Stimulated activated CD4-positive, alpha-beta T cell treated with anti-CD3 and anti-CD28 coated beads, Interleukin-1b, Interleukin-23, amount 100 ng/mL, for 1 hour (primary cell): ENCODE results near the gene MYCBPAP.

Source experiments
- DNase-seq, 2 donors: peaks; one replicate each; pipeline ENCODE4 v3.0.0-alpha.2; 2020; ENCODE audit warnings: low read depth in 2 of 2

MYCBPAP gene

DNA sequence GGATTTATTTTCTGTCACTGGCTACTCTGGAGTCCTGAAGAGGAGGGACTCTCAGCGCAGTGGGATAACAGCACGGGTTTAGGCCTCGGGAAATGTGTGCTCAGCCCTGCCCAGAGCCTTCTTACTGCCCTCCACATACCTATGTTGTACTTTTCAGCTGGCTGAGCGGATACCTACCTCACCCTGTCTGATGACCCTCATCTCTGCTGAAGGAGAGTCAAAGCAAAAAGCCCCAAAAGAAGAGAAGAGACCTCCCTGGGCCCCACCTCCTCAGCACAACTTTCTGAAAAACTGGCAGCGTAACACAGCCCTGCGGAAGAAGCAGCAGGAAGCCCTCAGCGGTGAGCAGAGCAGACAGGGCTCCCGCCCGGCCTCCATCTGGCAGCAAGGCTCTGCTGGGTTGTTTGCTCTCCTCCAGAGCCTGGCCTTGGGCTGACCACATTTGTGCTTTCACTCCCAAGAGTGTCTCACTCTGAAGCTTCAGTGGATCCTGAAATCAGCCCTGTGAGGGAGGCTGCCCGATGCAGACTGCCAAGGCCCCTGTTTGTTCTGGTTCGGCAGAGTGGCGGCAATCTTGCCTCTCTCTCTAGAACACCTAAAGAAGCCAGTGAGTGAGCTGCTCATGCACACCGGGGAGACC, 10.3 kb downstream of the MYCBPAP start:
- DNase-seq = no peak

DNA sequence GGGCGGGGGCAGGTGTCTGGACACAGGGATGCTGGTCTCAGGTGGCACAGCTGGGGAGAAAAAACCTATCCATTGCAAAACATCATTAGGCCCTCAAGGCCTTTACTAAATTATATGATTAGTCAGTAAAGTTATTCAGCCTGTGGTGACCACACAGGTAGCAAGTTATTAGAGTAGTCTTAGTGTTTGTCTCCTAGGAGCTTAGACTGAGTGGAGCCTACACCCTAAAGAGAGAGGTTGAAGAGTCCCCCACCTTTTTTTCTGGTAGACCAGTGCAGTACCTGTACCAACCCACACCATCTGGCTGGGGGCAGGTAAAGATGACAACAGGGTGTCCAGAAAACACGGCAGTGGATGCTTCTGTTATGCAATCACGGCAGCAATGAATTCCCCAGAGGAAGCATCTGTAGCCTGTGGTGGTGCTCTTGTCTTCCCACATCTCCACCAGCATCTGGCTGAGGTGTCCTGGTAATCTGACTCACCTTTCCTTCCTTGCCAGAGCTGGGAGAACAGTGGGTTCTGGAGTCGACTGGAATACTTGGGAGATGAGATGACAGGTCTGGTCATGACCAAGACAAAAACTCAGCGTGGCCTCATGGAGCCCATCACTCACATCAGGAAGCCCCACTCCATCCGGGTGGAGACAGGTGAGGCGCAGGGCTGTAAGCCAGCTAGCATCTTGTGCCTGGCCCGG, 11.0 kb downstream of the MYCBPAP start:
- no peak for DNase-seq

DNA sequence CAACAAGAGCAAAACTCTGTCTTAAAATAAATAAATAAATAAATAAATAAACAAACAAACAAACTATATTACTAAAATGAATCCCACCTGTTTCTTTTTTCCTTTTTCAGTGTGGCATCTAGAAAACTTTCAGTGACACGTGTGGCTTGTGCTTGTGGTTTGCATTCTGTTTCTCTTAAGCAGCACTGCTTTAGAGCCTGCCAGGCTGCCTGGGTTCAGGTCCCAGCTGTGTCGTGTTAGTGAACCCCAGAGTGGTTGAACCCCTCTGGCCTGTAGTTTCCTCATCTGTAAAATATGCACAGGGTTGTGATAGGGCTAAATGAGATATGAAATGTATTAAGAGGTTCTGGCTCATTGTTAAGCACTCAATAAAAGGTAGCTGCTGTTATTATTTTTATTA, 12.2 kb downstream of the MYCBPAP start:
- DNase-seq = no peak

DNA sequence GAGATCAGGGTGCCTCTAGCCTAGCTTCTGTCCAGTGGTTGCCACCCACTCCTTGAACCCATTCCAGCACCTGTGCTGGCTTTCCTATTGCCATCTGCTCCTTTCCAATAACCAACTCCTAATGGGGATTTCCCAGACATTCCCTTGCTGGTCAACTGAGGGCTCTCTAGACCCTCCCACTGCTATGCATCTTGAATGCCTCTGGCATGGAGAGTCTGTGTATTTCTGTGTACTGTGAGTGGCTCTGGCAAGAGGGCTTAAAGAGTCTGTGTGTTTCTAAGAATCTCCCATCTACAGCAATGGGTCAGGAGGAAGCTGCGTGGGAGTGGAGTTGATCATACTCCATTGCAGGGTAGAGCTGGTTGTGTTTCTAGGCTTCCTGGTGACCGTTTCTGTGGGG, 13.3 kb downstream of the MYCBPAP start:
- DNase-seq = no peak

DNA sequence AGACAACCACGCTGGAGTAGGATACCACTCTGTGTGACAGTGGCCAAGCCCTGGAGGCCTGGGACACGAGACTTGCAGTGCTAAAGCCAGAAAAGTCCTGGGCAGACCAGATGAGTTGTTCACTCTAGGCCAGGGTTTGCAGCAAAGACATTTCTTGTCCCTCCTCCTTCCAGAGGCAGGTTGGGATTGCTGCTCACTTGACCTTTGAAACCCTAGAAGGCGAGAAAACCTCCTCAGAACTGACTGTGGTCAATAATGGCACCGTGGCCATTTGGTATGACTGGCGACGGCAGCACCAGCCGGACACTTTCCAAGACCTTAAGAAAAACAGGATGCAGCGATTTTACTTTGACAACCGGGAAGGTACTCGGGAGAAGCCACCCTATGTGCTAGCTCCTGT, 14.5 kb downstream of the MYCBPAP start:
- DNase-seq = no peak

DNA sequence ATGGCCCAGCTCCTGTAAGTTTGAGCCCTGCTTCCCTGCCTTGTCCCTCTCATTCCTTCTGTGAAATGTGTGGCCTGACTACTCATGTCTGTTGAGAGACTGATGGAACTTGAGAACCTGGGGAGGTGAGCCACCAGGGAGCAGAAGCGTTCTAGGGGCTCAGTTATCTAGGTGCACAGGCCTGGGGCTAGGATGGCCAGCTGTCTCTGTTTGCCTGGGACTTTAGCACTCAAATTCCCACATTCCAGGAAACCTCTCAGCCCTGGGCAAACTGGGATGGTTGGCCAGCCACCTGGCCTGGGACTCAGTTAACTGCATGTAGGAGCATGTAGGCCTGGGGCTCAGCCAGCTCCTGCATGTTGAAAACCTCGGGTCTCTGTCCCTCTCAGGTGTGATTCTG, 15.0 kb downstream of the MYCBPAP start:
- DNase-seq = no peak

DNA sequence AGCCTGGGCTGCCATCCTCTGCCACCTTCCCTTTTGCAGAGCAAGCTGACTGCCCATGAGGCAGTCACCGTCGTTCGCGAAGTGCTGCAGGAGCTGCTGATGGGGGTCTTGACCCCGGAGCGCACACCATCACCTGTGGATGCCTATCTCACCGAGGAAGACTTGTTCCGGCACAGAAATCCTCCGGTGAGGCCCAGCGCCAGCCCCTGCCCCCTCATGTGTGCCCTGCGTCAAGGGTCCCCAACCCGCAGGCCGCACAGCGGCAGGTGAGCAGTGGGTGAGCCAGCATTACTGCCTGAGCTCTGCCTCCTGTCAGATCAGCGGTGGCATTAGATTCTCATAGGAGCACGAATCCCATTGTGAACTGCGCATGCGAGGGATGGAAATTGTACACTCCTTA, 16.6 kb downstream of the MYCBPAP start:
- no peak for DNase-seq

DNA sequence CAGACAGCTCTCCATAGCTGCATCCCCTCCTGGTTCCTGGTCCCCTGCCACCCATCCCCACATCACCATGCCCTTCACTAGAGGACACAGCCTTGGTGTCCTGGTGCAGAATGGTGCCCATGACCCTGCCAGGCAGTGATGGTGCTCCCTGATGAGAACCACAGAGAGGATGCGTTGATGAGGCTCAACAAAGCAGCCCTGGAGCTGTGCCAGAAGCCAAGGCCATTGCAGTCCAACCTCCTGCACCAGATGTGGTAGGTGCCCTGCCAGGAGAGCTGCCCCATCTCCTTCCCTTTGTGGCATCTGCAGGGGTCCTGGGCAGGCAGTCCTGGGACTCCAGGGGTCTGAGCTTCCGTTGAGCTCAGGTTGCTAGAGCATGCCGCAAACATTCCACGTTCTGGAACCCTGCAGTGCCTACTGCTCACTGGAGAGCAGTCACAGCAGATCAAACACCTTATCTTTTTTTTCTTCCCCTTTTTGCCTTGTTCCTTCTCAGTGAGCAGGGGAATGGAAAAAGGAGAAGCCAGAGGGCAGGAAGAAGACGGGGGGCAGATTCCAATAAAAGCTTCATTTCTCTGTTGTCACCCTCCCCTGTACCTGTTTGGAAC, 19.0 kb downstream of the MYCBPAP start:
- no peak for DNase-seq

DNA sequence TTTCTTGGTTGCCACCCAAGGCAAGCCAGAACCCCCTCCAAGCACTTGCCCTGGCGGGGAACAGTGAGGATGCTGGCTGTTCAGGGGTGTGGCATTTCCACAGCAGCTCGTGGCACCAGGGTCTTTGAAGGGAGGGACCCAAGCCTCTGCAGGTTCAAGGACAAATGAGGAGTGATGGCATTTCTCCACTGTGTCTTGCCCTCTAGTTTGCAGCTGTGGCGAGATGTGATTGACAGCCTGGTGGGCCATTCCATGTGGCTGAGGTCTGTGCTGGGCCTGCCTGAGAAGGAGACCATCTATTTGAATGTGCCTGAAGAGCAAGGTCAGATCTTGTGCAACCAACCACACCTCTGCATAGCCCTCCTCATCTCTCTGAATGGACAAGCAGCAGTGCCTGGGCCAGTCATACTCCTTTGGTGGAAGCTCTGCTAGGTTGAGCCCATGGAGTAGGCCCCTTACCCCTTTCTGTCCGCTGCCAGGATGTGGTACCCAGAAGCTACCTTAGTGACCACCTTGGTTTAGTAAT, 19.8 kb downstream of the MYCBPAP start:
- DNase-seq = no peak

DNA sequence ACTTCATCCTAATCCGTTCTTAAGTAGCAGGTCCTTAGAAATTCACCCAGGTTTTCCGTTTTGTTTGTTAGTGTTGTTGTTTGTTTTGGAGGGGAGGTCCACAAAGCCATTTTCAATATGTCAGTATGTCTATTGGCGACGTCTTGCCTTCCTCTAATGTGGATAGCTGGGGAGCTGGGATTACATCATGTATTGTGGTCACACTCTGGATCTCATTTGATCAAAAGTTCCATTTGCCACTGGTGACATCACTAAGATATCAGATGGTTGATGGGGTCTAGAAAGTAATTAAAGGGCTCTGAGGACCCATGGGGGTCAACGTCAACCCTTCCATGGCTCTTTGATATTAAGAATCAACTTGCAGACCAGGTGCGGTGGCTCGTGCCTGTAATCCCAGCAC, 21.6 kb downstream of the MYCBPAP start:
- no peak for DNase-seq

DNA sequence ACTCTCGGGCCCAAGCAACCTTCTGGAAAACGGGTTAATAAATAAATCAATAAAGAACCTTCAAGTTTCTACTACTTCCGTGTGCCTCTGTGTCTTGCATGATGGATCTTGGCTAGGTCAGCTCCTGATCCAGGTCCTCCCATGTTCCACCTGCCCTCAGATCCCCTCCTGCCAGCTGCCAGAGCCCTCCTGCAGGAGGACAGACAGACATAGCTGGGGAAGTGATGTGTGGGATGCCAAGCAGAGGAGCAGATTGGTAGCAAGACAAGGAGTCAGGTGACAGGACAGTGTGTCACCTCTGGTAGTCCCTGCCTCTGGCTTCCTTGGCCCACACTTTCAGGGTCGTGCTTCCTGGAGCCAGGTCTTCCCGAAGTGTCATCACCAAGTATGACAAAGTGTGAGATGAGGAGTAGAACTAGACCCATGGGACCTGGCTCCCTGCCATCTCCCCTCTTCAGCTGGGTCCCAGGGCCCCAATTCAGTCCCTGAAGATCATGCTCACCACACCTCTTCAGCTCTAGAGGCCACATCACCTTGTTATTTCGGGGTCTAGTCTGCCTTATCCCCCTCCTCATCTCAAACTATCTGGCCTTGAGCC, 23.3 kb downstream of the MYCBPAP start:
- DNase-seq = no peak

DNA sequence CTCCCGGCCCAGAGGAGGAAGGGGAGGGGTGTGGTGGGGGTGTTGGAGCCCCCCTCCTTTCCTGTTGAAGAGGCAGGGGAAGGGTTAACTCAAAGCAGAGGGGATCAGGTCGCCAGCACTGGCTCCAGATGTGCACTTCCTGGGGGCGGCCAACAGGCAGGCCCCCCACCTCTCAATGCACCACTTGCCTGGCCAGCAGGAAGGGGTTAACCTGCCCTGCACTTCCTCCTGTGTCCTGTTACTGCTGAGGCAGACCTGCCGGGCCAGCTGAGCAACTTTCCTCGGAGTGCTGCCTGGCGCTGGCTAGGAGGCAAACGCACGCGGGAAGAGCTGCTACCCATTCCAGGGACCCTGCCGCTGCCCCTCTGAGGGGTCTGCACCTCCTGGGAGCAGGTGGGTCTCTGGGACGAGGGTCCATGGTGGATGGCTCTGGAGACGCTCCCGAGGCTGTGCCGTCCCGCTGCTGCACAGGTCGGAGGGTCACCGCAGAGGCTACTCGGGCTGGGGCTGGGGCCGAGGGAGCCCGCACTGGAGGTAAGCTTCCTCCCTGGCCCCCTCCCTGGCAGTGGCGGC, 24.3 kb downstream of the MYCBPAP start, which contains the start of gene EPN3:
EPN3 (plus strand) TSS at position 284 of the 573 bp plus-strand sequence. CDS start 3,822 bp downstream, outside the sequence.
- no peak for DNase-seq

DNA sequence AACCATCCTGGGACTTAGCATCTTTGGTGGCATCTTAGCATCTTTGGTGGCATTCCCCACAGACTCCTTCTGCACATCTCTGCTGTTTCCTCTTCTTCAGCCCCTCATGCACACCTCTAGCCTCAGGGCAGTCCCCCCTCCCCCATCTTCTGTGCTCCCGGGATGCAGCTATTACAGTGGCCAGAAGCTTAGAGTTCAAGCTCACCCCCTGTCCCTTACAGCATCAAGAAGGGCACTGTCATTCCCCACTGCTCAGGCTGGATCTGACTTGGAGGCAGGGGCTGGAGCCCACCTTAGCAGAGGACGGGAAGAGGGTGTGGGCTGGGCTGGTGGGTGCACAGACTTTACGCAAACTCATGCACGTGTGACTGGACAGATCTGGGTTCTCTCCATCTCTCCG, 24.9 kb downstream of the MYCBPAP start:
- DNase-seq = no peak

DNA sequence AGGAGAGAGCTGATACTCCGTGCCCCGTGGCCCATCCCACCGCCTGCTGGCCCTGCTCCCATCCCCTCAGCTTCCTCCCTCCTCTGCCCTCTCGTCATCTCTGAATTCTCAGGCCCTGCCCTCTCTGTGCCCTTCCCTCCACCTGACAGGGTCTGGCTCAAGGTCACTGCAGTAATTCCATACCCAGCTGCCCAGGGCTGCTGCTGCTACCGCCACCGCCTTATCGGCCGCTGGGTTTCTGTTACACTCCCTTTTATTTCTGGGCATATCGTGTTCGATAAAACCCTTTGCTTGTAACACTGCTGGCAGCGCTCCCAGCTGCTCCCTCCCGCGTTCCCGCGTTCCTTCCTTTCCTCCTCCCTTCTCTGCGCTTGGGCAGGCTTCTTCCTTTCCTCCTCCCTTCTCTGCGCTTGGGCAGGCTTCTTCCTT, 25.5 kb downstream of the MYCBPAP start:
- no peak for DNase-seq

DNA sequence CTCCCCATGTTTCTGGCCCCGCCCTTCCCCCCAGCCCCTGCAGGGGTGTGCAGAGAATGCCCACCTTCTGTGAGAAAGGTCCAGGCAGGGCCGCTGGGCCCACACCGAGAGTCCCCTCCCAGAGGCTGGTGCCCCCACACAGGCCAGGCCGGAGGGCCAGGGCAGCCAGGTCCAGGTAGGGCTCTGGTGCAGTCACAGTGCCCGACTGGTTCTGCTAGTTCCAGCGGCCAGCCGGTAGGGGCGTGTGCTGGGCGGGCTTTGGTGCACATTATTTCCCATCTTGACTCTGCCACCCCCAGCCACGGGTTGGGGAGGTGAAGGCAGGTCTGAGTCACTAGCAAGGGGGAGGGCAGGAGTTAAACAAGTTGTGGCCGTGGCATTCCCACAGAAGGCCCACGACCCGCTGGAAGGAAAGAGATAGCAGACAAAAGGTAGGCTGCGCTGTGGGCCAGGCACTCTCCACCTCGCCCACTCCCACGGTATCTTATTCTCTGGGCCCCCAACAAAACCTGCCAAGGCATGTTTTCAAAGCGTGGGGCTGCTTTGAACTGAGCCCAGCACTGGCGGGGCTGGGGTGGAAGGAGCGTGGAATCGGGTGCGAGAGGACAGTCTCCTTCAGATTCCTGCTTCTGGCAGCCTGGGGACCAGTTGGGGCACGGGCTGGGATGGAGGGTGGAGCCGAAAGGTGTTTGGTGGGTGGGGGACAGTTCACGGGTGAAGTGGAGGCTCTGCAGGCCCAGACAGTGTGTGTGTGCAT, 26.2 kb downstream of the MYCBPAP start:
- DNase-seq = no peak

DNA sequence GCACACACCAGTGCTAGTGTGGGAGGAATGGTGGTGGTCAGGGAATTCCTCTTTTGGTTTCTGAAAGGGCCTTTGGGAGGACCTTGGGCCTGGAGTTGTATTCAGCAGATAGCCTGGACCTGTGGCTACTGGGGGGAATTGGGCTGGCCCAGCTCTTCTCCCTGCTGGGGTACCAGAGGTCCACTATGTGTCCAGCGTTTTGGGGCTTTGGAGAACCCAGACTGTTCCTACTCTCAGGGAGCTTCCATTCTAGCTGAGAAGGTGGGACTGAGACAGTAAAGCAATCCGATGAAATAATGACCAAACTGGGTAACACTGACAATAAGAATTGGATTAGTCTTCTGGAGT, 26.7 kb downstream of the MYCBPAP start:
- DNase-seq = no peak

DNA sequence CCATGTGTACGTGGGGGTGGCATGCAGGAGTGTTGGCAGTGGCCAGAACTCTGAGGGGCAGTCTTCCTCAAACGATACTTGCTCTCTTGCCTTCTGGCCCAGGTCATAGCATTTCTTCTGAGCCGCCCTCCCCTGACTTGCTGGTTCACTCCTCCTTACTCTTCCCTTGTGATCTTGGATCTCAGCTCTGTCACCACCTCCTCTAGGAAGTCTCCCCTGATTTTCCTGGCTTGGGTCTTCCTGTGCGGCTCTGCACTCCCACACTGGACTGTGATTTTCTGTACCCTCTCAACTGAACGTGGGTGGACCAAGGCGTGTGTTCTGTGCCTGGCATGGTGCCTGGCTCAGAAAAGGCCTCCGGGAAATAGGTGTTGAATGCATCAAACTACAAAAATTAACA, 27.2 kb downstream of the MYCBPAP start:
- DNase-seq = no peak

DNA sequence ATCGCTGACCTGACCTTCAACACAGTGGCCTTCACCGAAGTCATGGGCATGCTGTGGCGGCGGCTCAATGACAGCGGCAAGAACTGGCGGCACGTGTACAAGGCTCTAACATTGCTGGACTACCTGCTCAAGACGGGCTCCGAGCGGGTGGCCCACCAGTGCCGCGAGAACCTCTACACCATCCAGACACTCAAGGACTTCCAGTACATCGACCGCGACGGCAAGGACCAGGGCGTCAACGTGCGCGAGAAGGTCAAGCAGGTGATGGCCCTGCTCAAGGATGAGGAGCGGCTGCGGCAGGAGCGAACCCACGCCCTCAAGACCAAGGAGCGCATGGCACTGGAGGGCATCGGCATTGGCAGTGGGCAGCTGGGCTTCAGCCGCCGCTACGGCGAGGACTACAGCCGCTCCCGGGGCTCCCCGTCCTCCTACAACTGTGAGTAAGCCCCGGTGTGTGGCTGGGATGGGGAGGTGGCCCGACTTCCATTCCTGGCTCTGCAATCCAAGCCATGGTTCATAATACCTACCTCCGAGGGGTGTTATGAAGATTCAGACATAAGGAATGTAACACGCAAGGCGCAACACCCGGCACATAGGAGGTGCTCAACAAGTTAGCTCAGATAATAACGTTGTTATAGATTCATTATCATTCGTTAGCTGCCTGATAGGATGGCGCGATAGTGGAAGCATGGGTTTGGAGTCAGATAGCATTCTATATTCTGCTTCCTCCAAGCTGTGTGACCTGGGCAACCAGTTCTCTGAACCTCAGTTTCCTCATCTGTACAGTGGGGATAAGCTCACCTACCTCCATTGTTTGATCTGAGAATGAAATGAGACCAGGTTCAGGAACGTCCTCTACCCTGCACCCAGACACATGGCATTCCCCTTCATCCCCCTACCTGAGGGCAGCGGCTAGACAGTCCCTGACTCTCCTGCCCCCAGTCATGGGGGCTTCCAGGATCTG, 28.7 kb downstream of the MYCBPAP start:
- DNase-seq = no peak

DNA sequence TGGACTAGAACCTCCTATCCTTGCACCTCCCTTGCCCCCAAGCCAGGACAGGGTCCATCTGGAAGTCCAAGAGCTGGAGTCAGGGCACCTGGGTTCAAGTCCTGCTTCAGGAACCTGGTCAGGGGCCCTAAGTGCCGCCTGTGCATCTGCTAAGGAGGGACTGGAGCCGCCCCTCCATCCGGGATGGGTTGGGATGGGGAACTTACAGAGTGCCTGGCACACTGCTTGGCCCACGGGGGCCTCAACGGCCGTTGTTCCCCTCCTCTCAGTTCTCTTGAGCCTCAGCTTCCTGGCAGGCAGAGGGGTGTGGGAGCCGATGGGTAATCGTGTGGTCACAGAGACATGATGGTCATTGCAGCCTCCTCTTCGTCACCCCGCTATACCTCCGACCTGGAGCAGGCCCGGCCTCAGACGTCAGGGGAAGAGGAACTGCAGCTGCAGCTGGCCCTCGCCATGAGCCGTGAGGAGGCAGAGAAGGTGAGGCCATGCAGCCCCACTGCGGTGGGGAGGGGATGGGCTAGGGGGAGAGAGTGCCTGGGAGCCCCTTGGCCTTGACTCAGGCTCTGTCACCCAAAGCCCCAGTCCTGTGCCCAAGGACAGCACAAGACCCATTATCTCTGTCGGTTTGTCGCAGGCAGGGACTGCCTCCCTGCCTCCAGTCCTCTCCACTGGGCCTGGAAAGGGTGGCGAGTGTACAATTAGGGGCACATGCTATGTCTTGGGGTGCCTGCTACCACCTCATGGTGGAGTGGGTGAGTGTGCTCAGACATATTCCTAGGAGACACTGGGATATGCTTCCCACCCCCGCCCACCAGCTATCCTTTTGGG, 29.7 kb downstream of the MYCBPAP start:
- no peak for DNase-seq
